ENCODE measurements around the gene FPGS.

The FPGS gene

GRCh38 chr9:127771570-127772189 lies 31.0 kb upstream of the FPGS start:
- peak overlapping the region; percentile 56; the same call in 1 of the 2 replicates for H3K4me3 ChIP-seq (ENCODE audit: low read depth, low read length)
- DNase-seq (ENCODE audit: low read depth), result no peak
- no peak for TF ChIP-seq CTCF (IDR thresholded peaks at IDR 0.05; ENCODE audit: low read depth, low read length, missing control alignments)

GRCh38 chr9:127772603-127773002 lies 30.1 kb upstream of the FPGS start:
- no peak for DNase-seq (ENCODE audit: low read depth)
- no peak overlapping the region for H3K4me3 ChIP-seq (ENCODE audit: low read depth, low read length)
- TF ChIP-seq CTCF (IDR thresholded peaks at IDR 0.05; ENCODE audit: low read depth, low read length, missing control alignments), result no peak

- DNase-seq (ENCODE audit: low read depth), result no peak
- TF ChIP-seq CTCF (IDR thresholded peaks at IDR 0.05; ENCODE audit: low read depth, low read length, missing control alignments), result no peak
- H3K4me3 ChIP-seq (ENCODE audit: low read depth, low read length), result no peak overlapping the region
Observed at GRCh38 chr9:127773272-127773671, 29.4 kb upstream of the FPGS start.

GRCh38 chr9:127773981-127774380 lies 28.7 kb upstream of the FPGS start:
- H3K4me3 ChIP-seq (ENCODE audit: low read depth, low read length), result no peak overlapping the region
- TF ChIP-seq CTCF (IDR thresholded peaks at IDR 0.05; ENCODE audit: low read depth, low read length, missing control alignments), result no peak
- no peak for DNase-seq (ENCODE audit: low read depth)

- peak; percentile 78 for DNase-seq (ENCODE audit: low read depth)
- no peak for TF ChIP-seq CTCF (IDR thresholded peaks at IDR 0.05; ENCODE audit: low read depth, low read length, missing control alignments)
- H3K4me3 ChIP-seq (ENCODE audit: low read depth, low read length), result peak overlapping the region; percentile 72
Observed at GRCh38 chr9:127776195-127776923, 26.3 kb upstream of the FPGS start.

GRCh38 chr9:127776924-127777289 lies 25.8 kb upstream of the FPGS start:
- no peak for DNase-seq (ENCODE audit: low read depth)
- H3K4me3 ChIP-seq (ENCODE audit: low read depth, low read length), result peak overlapping the region; percentile 72
- no peak for TF ChIP-seq CTCF (IDR thresholded peaks at IDR 0.05; ENCODE audit: low read depth, low read length, missing control alignments)

All from GM12864 (cell line).